GM12892 (cell line): ENCODE data around the gene PLPP1.

ENCODE experiments used
- POLR2A ChIP-seq: IDR thresholded peaks from 2 replicates; pipeline ENCODE4 v1.6.1; 2011; ENCODE audit warnings: low read depth, low read length, control low read depth
- POLR2AphosphoS5 ChIP-seq: IDR thresholded peaks from 2 replicates; pipeline ENCODE4 v1.6.1; 2011; ENCODE audit warnings: low read depth, low read length, control low read depth

DNA sequence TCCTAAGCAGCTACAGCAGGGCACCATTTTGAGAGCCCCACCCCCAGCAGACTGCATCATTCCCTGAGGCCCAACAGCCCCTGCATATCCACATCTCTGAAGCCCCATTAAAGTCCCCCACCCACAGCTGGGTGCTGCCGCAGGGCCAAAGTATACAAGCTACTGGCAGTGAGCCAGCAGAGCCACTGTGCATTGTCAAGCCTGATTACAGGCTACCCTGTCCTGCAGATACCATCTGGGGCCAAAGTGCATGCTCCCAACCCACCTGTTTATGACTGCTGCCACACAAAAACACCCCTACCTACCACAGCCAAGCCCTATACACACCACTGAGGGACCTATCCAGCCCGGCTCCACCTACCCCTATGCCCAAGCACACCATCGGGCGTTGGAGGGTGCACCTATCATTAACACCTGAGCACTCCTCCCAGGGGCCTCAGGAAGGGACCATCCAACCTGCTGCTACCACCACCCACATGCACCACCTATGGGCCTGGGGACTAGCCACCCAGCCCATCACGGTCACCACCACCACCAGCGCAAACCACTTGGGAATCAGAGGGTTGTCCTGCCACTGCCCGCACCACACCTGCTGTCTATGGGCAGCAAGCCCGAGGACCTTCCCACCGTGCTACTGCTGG lies 105.0 kb downstream of the PLPP1 start:
- TF ChIP-seq POLR2A (no peak), POLR2AphosphoS5 (peak; percentile 49; the same call in 1 of the 2 replicates)
